GM15510 (cell line): ENCODE data around the gene KCNJ3.

Source experiments
- POLR2A ChIP-seq: IDR thresholded peaks from 3 replicates; pipeline ENCODE4 v1.6.1; 2011; ENCODE audit warnings: borderline replicate concordance; ENCODE audit not compliant: insufficient read length; ENCODE audit errors: extremely low read depth

Gene KCNJ3

GRCh38 chr2:154762638-154763037, 64.1 kb downstream of the KCNJ3 start:
- no peak for TF ChIP-seq POLR2A

GRCh38 chr2:154771664-154772284, 73.3 kb downstream of the KCNJ3 start:
- no peak for TF ChIP-seq POLR2A

GRCh38 chr2:154776825-154777224, 78.3 kb downstream of the KCNJ3 start:
- TF ChIP-seq POLR2A = no peak

GRCh38 chr2:154794406-154794805, 95.9 kb downstream of the KCNJ3 start:
- no peak for TF ChIP-seq POLR2A

GRCh38 chr2:154795651-154796050, 97.2 kb downstream of the KCNJ3 start:
- TF ChIP-seq POLR2A = no peak

GRCh38 chr2:154804451-154804850, 106.0 kb downstream of the KCNJ3 start:
- no peak for TF ChIP-seq POLR2A

GRCh38 chr2:154813636-154814035, 115.1 kb downstream of the KCNJ3 start:
- no peak for TF ChIP-seq POLR2A

GRCh38 chr2:154814856-154815255, 116.4 kb downstream of the KCNJ3 start:
- TF ChIP-seq POLR2A = no peak

GRCh38 chr2:154825358-154825757, 126.9 kb downstream of the KCNJ3 start:
- TF ChIP-seq POLR2A = no peak

- TF ChIP-seq POLR2A = no peak
These were observed 128.3 kb downstream of the KCNJ3 start for GRCh38 chr2:154826827-154827226.

- no peak for TF ChIP-seq POLR2A
These were observed 128.8 kb downstream of the KCNJ3 start for GRCh38 chr2:154827286-154827685.

GRCh38 chr2:154832711-154833110, 134.2 kb downstream of the KCNJ3 start:
- no peak for TF ChIP-seq POLR2A

- no peak for TF ChIP-seq POLR2A
These were observed 138.1 kb downstream of the KCNJ3 start for GRCh38 chr2:154836632-154837031.

- no peak for TF ChIP-seq POLR2A
These were observed 138.5 kb downstream of the KCNJ3 start for GRCh38 chr2:154837035-154837434.

- no peak for TF ChIP-seq POLR2A
These were observed 146.0 kb downstream of the KCNJ3 start for GRCh38 chr2:154844513-154844912.

- no peak for TF ChIP-seq POLR2A
These were observed 148.3 kb downstream of the KCNJ3 start for GRCh38 chr2:154846842-154847241.

- TF ChIP-seq POLR2A = no peak
These were observed 151.0 kb downstream of the KCNJ3 start for GRCh38 chr2:154849482-154849881.
